ENCODE data around the gene CAMK2B.

The CAMK2B gene

DNA sequence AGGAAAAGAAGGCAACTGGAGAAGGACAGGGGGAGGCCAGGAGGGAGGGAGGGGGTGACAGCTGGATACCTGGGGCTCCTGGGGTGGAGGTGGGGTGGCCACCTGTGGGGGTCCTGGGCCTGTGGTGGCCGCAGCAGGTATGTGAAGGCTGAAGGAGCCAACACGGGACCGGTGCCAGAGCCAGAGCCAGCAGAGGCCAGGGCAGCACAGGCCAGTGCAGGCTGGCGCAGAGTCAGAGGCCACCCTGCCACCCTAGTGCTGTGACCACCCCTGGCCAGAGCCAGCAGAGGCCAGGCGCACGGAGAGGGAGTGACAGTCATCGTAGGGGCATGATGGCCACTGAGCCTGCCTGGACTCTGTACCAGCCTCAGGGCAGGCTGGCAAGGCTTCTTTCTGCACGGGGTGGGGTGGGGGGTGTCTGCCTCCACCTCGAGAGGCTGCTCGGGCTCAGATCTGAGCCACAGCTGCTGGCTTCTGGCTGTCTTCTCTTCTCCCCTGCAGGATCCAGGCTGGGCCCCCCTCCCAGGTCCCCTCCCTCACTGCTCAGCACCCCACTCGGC lies 95.8 kb downstream of the CAMK2B start:
- no peaks in the 10 kb centered on the region for H3K9me3 ChIP-seq (ENCODE audit: control extremely low read depth in 1 of 5, control insufficient read depth in 4 of 5, insufficient read depth in 2 of 5, low read depth in 1 of 5, low read length in 4 of 5)
- CTCF ChIA-PET, result interaction anchor here (0.6 kb wide), 1 partner anchor 459 kb away, joined by 3 read pairs; no protein-coding TSS in a partner anchor
- H3K4me1 ChIP-seq (ENCODE audit: control extremely low read depth in 1 of 4, control insufficient read depth in 4 of 4, insufficient read depth in 4 of 4, low read length in 3 of 4), result no peaks in the 10 kb centered on the region
- WGBS (ENCODE audit: insufficient coverage), result 93% methylated on average over 7 of the region's 11 CpGs
- H3K27me3 ChIP-seq (replicated peaks in 2 of 5; ENCODE audit: control insufficient read depth in 4 of 5, insufficient read depth in 5 of 5, low read length in 4 of 5), result peaks cover 0 to 6% (median 0%) of the 10 kb centered on the region in 5 experiments
- H3K36me3 ChIP-seq (ENCODE audit: control insufficient read depth in 4 of 4, insufficient read depth in 4 of 4, low read length in 3 of 4), result no peaks in the 10 kb centered on the region
- POLR2A ChIA-PET, result no interaction called here
- no peak overlapping the region for H3K4me3 ChIP-seq (ENCODE audit: control insufficient read depth in 1 of 7, extremely low read depth in 1 of 7, insufficient read depth in 4 of 7, low read depth in 2 of 7, low read length in 6 of 7)
- DNase-seq, result no peak
- no peak overlapping the region for H3K27ac ChIP-seq (ENCODE audit: insufficient read depth in 1 of 2, low read depth in 1 of 2, low read length in 2 of 2, poor library complexity in 1 of 2, severe bottlenecking in 2 of 2)

- H3K27me3 ChIP-seq (replicated peaks in 2 of 5; ENCODE audit: control insufficient read depth in 4 of 5, insufficient read depth in 5 of 5, low read length in 4 of 5), result peaks cover 0 to 6% (median 0%) of the 10 kb centered on the region in 5 experiments
- no peak for DNase-seq
- H3K4me1 ChIP-seq (ENCODE audit: control extremely low read depth in 1 of 4, control insufficient read depth in 4 of 4, insufficient read depth in 4 of 4, low read length in 3 of 4), result no peaks in the 10 kb centered on the region
- 98% methylated on average over 21 of the region's 29 CpGs for WGBS (ENCODE audit: insufficient coverage)
- H3K36me3 ChIP-seq (ENCODE audit: control insufficient read depth in 4 of 4, insufficient read depth in 4 of 4, low read length in 3 of 4), result no peaks in the 10 kb centered on the region
- no peak overlapping the region for H3K27ac ChIP-seq (ENCODE audit: insufficient read depth in 1 of 2, low read depth in 1 of 2, low read length in 2 of 2, poor library complexity in 1 of 2, severe bottlenecking in 2 of 2)
- no peak overlapping the region for H3K4me3 ChIP-seq (ENCODE audit: control insufficient read depth in 1 of 7, extremely low read depth in 1 of 7, insufficient read depth in 4 of 7, low read depth in 2 of 7, low read length in 6 of 7)
- no peaks in the 10 kb centered on the region for H3K9me3 ChIP-seq (ENCODE audit: control extremely low read depth in 1 of 5, control insufficient read depth in 4 of 5, insufficient read depth in 2 of 5, low read depth in 1 of 5, low read length in 4 of 5)
- POLR2A ChIA-PET, result interaction anchor here (0.8 kb wide), 1 partner anchor 14 kb away, joined by 3 read pairs; no protein-coding TSS in a partner anchor
- CTCF ChIA-PET, result interaction anchor here (0.8 to 1.3 kb wide), 2 partner anchors 11 to 12 kb away, joined by 3 to 4 read pairs; no protein-coding TSS in a partner anchor
Measured at GRCh38 chr7:44228571-44229350, 96.6 kb downstream of the CAMK2B start.

DNA sequence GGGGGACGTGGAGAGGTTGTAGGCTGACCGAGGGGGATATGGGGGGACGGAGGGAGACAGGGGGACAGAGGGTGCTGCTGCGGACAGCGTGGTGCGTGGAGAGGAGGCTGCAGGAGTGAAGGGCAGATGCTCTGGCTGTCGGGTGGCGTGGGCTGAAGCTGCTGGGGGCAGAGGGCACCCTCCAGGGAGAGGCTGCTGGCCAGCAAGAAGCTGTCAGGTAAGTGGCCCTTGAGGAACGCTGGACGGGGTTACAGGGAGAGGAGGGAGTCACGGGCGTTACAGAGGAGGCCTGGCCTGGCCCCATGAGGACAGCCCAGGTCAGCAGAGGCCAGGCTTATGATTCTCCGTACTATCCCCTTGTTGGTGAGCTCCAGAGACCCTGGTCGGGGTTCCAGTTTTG lies 97.5 kb downstream of the CAMK2B start:
- H3K9me3 ChIP-seq (ENCODE audit: control extremely low read depth in 1 of 5, control insufficient read depth in 4 of 5, insufficient read depth in 2 of 5, low read depth in 1 of 5, low read length in 4 of 5), result no peaks in the 10 kb centered on the region
- H3K27me3 ChIP-seq (replicated peaks in 2 of 5; ENCODE audit: control insufficient read depth in 4 of 5, insufficient read depth in 5 of 5, low read length in 4 of 5), result peaks cover 0 to 6% (median 0%) of the 10 kb centered on the region in 5 experiments
- no peaks in the 10 kb centered on the region for H3K4me1 ChIP-seq (ENCODE audit: control extremely low read depth in 1 of 4, control insufficient read depth in 4 of 4, insufficient read depth in 4 of 4, low read length in 3 of 4)
- POLR2A ChIA-PET, result interaction anchor here (0.8 kb wide), 1 partner anchor 13 kb away, joined by 3 read pairs; no protein-coding TSS in a partner anchor
- 93% methylated on average over 9 of the region's 14 CpGs for WGBS (ENCODE audit: insufficient coverage)
- DNase-seq, result no peak
- no peak overlapping the region for H3K27ac ChIP-seq (ENCODE audit: insufficient read depth in 1 of 2, low read depth in 1 of 2, low read length in 2 of 2, poor library complexity in 1 of 2, severe bottlenecking in 2 of 2)
- H3K4me3 ChIP-seq (ENCODE audit: control insufficient read depth in 1 of 7, extremely low read depth in 1 of 7, insufficient read depth in 4 of 7, low read depth in 2 of 7, low read length in 6 of 7), result no peak overlapping the region
- CTCF ChIA-PET, result interaction anchor here (0.8 to 1.3 kb wide), 2 partner anchors 10 to 13 kb away, joined by 3 to 4 read pairs; no protein-coding TSS in a partner anchor
- H3K36me3 ChIP-seq (ENCODE audit: control insufficient read depth in 4 of 4, insufficient read depth in 4 of 4, low read length in 3 of 4), result no peaks in the 10 kb centered on the region

DNA sequence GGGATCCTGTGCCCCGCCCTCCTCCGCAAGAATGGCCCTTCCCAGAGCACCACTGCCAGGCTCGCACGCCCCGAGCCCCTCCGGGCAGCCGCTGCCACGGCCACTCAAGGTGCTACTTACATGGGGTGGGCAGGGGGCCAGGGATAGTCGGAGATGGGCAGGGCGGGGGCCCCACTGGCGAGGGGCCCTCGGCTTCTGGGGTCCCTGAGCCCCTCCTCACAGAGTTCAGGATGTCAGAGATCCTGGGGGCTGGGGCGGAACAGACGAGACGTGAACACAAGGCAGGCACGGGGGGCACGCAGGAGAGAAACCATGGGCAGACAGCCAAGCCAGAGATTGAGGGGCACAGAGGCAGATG lies 99.0 kb downstream of the CAMK2B start:
- POLR2A ChIA-PET, result no interaction called here
- CTCF ChIA-PET, result no interaction called here
- no peaks in the 10 kb centered on the region for H3K36me3 ChIP-seq (ENCODE audit: control insufficient read depth in 4 of 4, insufficient read depth in 4 of 4, low read length in 3 of 4)
- no peak overlapping the region for H3K27ac ChIP-seq (ENCODE audit: insufficient read depth in 1 of 2, low read depth in 1 of 2, low read length in 2 of 2, poor library complexity in 1 of 2, severe bottlenecking in 2 of 2)
- H3K27me3 ChIP-seq (replicated peaks in 2 of 5; ENCODE audit: control insufficient read depth in 4 of 5, insufficient read depth in 5 of 5, low read length in 4 of 5), result peaks cover 0 to 6% (median 0%) of the 10 kb centered on the region in 5 experiments
- no peaks in the 10 kb centered on the region for H3K9me3 ChIP-seq (ENCODE audit: control extremely low read depth in 1 of 5, control insufficient read depth in 4 of 5, insufficient read depth in 2 of 5, low read depth in 1 of 5, low read length in 4 of 5)
- 70% methylated on average over 16 of the region's 17 CpGs for WGBS (ENCODE audit: insufficient coverage)
- no peaks in the 10 kb centered on the region for H3K4me1 ChIP-seq (ENCODE audit: control extremely low read depth in 1 of 4, control insufficient read depth in 4 of 4, insufficient read depth in 4 of 4, low read length in 3 of 4)
- no peak for DNase-seq
- H3K4me3 ChIP-seq (ENCODE audit: control insufficient read depth in 1 of 7, extremely low read depth in 1 of 7, insufficient read depth in 4 of 7, low read depth in 2 of 7, low read length in 6 of 7), result no peak overlapping the region

DNA sequence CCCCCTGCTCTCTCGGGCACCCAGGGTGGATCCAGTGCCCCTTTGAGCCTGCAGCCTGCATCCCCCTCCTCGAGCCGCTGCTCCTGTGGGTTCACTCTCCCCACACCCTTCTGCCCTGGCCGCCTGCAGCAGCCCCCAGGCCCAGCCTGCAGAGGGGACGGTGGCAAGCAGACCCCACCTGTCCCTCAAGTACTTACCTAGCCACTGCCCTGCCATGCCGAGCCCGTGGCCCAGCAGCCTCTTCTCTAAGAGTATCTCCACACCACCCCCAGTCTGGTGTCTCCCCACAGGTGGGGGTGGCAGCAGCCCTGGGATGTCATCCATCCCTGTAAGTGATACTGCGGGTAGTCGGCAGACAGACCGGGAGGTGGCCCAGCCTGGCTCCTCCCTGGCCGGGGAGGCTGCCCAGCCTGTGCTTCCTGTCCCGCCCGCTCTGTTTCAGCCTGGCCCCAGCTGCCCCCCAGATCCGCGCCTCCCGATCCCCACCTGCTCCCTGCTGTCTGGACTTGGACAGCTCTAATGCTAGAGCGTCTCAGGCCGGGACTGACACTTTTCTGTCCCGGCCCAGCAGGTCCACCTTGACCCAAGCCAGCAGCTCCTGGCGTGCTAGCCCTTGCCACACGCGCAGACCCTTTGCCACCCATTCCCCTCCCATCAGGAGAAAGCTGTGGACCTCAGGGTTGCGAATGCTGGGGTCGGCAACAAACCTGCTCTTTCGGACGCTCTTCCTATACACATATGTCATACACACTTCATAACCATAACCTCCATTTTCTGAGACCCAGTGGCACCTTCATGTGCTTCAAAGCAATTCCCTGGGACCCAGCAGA lies 99.6 kb downstream of the CAMK2B start:
- CTCF ChIA-PET, result interaction anchor here (2.2 kb wide), 1 partner anchor 9 kb away, joined by 7 read pairs; no protein-coding TSS in a partner anchor
- DNase-seq, result no peak
- 91% methylated on average over 26 of the region's 26 CpGs for WGBS (ENCODE audit: insufficient coverage)
- Histone ChIP-seq H3K27ac (ENCODE audit: insufficient read depth in 1 of 2, low read depth in 1 of 2, low read length in 2 of 2, poor library complexity in 1 of 2, severe bottlenecking in 2 of 2) (no peak overlapping the region), H3K36me3 (ENCODE audit: control insufficient read depth in 4 of 4, insufficient read depth in 4 of 4, low read length in 3 of 4) (no peaks in the 10 kb centered on the region), H3K27me3 (replicated peaks in 2 of 5; ENCODE audit: control insufficient read depth in 4 of 5, insufficient read depth in 5 of 5, low read length in 4 of 5) (peaks cover 0 to 6% (median 0%) of the 10 kb centered on the region in 5 experiments), H3K4me1 (ENCODE audit: control extremely low read depth in 1 of 4, control insufficient read depth in 4 of 4, insufficient read depth in 4 of 4, low read length in 3 of 4) (no peaks in the 10 kb centered on the region), H3K9me3 (ENCODE audit: control extremely low read depth in 1 of 5, control insufficient read depth in 4 of 5, insufficient read depth in 2 of 5, low read depth in 1 of 5, low read length in 4 of 5) (no peaks in the 10 kb centered on the region), H3K4me3 (ENCODE audit: control insufficient read depth in 1 of 7, extremely low read depth in 1 of 7, insufficient read depth in 4 of 7, low read depth in 2 of 7, low read length in 6 of 7) (no peak overlapping the region)
- POLR2A ChIA-PET, result no interaction called here

DNA sequence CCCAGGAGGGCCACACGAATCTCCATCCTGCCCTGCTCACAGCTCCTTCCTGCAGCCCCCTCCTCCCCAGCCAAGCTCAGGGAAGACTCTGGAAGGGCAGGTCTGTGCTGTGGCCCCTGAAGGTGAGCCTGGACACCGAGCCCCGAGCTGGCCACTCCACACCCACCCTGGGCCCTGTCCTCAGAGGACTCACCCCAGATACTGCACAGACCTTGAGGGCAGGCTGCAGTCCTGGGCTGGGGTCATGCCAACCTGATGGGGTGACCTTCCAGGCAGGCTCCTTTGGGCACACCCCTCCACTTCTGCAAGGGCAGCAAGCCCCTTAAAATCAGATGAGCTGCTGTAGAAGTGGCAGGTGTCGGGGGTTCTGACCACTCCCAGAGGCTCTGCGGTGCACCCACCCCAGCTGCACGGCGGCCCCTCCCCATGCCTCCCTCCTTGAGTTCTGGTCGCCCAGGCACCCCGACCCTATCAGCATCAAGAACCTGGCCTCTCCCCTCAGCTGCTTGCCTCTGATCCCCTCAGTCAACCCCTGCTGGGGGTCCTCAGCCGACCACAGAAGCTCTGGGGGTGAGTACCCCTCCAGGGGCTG lies 100.3 kb downstream of the CAMK2B start:
- WGBS (ENCODE audit: insufficient coverage), result 92% methylated on average over 7 of the region's 10 CpGs
- Histone ChIP-seq H3K4me1 (ENCODE audit: control extremely low read depth in 1 of 4, control insufficient read depth in 4 of 4, insufficient read depth in 4 of 4, low read length in 3 of 4) (no peaks in the 10 kb centered on the region), H3K9me3 (ENCODE audit: control extremely low read depth in 1 of 5, control insufficient read depth in 4 of 5, insufficient read depth in 2 of 5, low read depth in 1 of 5, low read length in 4 of 5) (no peaks in the 10 kb centered on the region), H3K27ac (ENCODE audit: insufficient read depth in 1 of 2, low read depth in 1 of 2, low read length in 2 of 2, poor library complexity in 1 of 2, severe bottlenecking in 2 of 2) (no peak overlapping the region), H3K36me3 (ENCODE audit: control insufficient read depth in 4 of 4, insufficient read depth in 4 of 4, low read length in 3 of 4) (no peaks in the 10 kb centered on the region), H3K4me3 (ENCODE audit: control insufficient read depth in 1 of 7, extremely low read depth in 1 of 7, insufficient read depth in 4 of 7, low read depth in 2 of 7, low read length in 6 of 7) (no peak overlapping the region), H3K27me3 (replicated peaks in 2 of 5; ENCODE audit: control insufficient read depth in 4 of 5, insufficient read depth in 5 of 5, low read length in 4 of 5) (peaks cover 0 to 6% (median 0%) of the 10 kb centered on the region in 5 experiments)
- ChIA-PET POLR2A (no interaction called here), CTCF (interaction anchor here (2.2 kb wide), 1 partner anchor 10 kb away, joined by 7 read pairs; no protein-coding TSS in a partner anchor)
- no peak for DNase-seq
